NB4 (cell line): Measurements from ENCODE around the gene USP17L29.
"Not testable (repeated sequence)": the region's sequence is repeated elsewhere in the genome, so short reads cannot be mapped to it uniquely, and the experiment has no call there.

Experiments
- POLR2A ChIP-seq: IDR thresholded peaks from 2 replicates; pipeline ENCODE4 v1.6.1; 2011; ENCODE audit warnings: mild to moderate bottlenecking; ENCODE audit not compliant: insufficient read length; ENCODE audit errors: extremely low read depth
- TF ChIP-seq, protein P1 (sequence below): IDR thresholded peaks from one replicate; pipeline ENCODE4 v1.5.1; 2012; ENCODE audit warnings: low read depth, low read length
- TF ChIP-seq, protein P2 (sequence below): IDR thresholded peaks from 2 replicates; pipeline ENCODE4 v1.6.1; 2011; ENCODE audit warnings: low read depth, low read length

GRCh38 chr4:9362829-9363228 is 9.4 kb downstream of the USP17L29 start, which contains the start of gene USP17L30:
- TF ChIP-seq POLR2A = not testable (repeated sequence)
- TF ChIP-seq, protein P1, sequence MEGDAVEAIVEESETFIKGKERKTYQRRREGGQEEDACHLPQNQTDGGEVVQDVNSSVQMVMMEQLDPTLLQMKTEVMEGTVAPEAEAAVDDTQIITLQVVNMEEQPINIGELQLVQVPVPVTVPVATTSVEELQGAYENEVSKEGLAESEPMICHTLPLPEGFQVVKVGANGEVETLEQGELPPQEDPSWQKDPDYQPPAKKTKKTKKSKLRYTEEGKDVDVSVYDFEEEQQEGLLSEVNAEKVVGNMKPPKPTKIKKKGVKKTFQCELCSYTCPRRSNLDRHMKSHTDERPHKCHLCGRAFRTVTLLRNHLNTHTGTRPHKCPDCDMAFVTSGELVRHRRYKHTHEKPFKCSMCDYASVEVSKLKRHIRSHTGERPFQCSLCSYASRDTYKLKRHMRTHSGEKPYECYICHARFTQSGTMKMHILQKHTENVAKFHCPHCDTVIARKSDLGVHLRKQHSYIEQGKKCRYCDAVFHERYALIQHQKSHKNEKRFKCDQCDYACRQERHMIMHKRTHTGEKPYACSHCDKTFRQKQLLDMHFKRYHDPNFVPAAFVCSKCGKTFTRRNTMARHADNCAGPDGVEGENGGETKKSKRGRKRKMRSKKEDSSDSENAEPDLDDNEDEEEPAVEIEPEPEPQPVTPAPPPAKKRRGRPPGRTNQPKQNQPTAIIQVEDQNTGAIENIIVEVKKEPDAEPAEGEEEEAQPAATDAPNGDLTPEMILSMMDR = not testable (repeated sequence)
- TF ChIP-seq, protein P2, sequence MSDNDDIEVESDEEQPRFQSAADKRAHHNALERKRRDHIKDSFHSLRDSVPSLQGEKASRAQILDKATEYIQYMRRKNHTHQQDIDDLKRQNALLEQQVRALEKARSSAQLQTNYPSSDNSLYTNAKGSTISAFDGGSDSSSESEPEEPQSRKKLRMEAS = not testable (repeated sequence)
